GM15510 (cell line): ENCODE results near the gene CPNE8.

ENCODE experiments used
- POLR2A ChIP-seq: IDR thresholded peaks from 3 replicates; pipeline ENCODE4 v1.6.1; 2011; ENCODE audit warnings: borderline replicate concordance; ENCODE audit not compliant: insufficient read length; ENCODE audit errors: extremely low read depth

CPNE8 gene

GRCh38 chr12:38669081-38669480 is 236.3 kb downstream of the CPNE8 start:
- TF ChIP-seq POLR2A = no peak

- TF ChIP-seq POLR2A = no peak
These were observed 239.0 kb downstream of the CPNE8 start for GRCh38 chr12:38666425-38666824.

- no peak for TF ChIP-seq POLR2A
These were observed 240.6 kb downstream of the CPNE8 start for GRCh38 chr12:38664661-38665269.

GRCh38 chr12:38662829-38663228 is 242.6 kb downstream of the CPNE8 start:
- TF ChIP-seq POLR2A = no peak

GRCh38 chr12:38653650-38654049 is 251.7 kb downstream of the CPNE8 start:
- no peak for TF ChIP-seq POLR2A

GRCh38 chr12:38648813-38649212 is 256.6 kb downstream of the CPNE8 start:
- TF ChIP-seq POLR2A = no peak

- TF ChIP-seq POLR2A = no peak
These were observed 259.2 kb downstream of the CPNE8 start for GRCh38 chr12:38646146-38646545.

- TF ChIP-seq POLR2A = no peak
These were observed 265.8 kb downstream of the CPNE8 start for GRCh38 chr12:38639625-38640024.

GRCh38 chr12:38638401-38638800 is 267.0 kb downstream of the CPNE8 start:
- no peak for TF ChIP-seq POLR2A

GRCh38 chr12:38633511-38633910 is 271.9 kb downstream of the CPNE8 start:
- no peak for TF ChIP-seq POLR2A

GRCh38 chr12:38629064-38629463 is 276.3 kb downstream of the CPNE8 start:
- no peak for TF ChIP-seq POLR2A

- TF ChIP-seq POLR2A = no peak
These were observed 277.1 kb downstream of the CPNE8 start for GRCh38 chr12:38628288-38628687.

- no peak for TF ChIP-seq POLR2A
These were observed 280.1 kb downstream of the CPNE8 start for GRCh38 chr12:38625306-38625705.

- TF ChIP-seq POLR2A = no peak
These were observed 291.2 kb downstream of the CPNE8 start for GRCh38 chr12:38614171-38614570.

GRCh38 chr12:38610808-38611350 is 294.5 kb downstream of the CPNE8 start:
- no peak for TF ChIP-seq POLR2A

- TF ChIP-seq POLR2A = no peak
These were observed 298.1 kb downstream of the CPNE8 start for GRCh38 chr12:38607295-38607694.
